ENCODE data around the gene ADH6. TPM values are rescaled to one million over a fixed set of nuclear protein-coding genes. Genes with fewer than 3 reads are reported as not detected.

ADH6 gene
- total and polyA plus RNA-seq, 2 of the 13 experiments (the other 11 are each of a cell fraction or from before 2014, with no cell fraction given) = 39.8 to 73.9 TPM

DNA sequence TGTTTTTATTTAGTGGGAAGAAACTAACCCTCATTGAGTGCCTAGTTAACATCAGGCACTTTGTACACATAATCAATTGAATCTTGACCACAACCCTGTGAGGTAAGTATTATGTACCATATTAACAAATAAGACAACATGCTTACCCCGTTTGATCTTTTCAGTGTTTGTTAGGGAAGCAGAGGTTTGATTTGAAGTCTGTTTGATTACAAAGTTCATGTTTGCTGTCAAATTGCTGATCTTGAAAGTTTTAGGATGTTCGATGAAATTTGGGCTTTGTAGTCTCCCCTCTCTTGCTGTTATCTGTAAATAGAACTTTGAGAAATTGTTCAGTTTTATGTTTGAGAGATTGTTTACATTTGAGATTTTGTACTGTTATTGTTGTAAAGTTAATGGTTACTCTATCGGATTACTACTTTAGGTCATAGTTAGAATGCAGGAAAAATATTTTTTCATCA, 61.5 kb downstream of the ADH6 start (continued):
- TF ChIP-seq, protein P1, sequence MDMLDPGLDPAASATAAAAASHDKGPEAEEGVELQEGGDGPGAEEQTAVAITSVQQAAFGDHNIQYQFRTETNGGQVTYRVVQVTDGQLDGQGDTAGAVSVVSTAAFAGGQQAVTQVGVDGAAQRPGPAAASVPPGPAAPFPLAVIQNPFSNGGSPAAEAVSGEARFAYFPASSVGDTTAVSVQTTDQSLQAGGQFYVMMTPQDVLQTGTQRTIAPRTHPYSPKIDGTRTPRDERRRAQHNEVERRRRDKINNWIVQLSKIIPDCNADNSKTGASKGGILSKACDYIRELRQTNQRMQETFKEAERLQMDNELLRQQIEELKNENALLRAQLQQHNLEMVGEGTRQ (IDR thresholded peaks at IDR 0.05; ENCODE audit: low read depth, low read length) = no peak
- TF ChIP-seq, protein P1 (CRISPR knock-in tag; IDR thresholded peaks at IDR 0.05; ENCODE audit: borderline replicate concordance) = no peak
- TF ChIP-seq ZNF549 (CRISPR knock-in tag; IDR thresholded peaks at IDR 0.05) = no peak
- TF ChIP-seq, protein P2, sequence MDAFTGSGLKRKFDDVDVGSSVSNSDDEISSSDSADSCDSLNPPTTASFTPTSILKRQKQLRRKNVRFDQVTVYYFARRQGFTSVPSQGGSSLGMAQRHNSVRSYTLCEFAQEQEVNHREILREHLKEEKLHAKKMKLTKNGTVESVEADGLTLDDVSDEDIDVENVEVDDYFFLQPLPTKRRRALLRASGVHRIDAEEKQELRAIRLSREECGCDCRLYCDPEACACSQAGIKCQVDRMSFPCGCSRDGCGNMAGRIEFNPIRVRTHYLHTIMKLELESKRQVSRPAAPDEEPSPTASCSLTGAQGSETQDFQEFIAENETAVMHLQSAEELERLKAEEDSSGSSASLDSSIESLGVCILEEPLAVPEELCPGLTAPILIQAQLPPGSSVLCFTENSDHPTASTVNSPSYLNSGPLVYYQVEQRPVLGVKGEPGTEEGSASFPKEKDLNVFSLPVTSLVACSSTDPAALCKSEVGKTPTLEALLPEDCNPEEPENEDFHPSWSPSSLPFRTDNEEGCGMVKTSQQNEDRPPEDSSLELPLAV (CRISPR knock-in tag; conservative IDR thresholded peaks at IDR 0.05; ENCODE audit: low read depth) = no peak
- TF ChIP-seq ZFP36 (IDR thresholded peaks at IDR 0.05; ENCODE audit: borderline replicate concordance, low read depth, low read length, partially characterized antibody) = peak; percentile 88
- TF ChIP-seq ZNF468 (CRISPR knock-in tag; IDR thresholded peaks at IDR 0.05) = no peak
- no peak for TF ChIP-seq ZBTB42 (CRISPR knock-in tag; IDR thresholded peaks at IDR 0.05)
- no peak for TF ChIP-seq SP4 (CRISPR knock-in tag; IDR thresholded peaks at IDR 0.05)
- TF ChIP-seq PHF21A (CRISPR knock-in tag; IDR thresholded peaks at IDR 0.05) = peak; percentile 90
- peak; percentile 98 for TF ChIP-seq BCL6 (CRISPR knock-in tag; IDR thresholded peaks at IDR 0.05)
- TF ChIP-seq ZKSCAN8 (CRISPR knock-in tag; IDR thresholded peaks at IDR 0.05; ENCODE audit: borderline replicate concordance) = peak; percentile 85
- no peak; the same call in 1 of the 2 replicates for TF ChIP-seq KDM5A (IDR thresholded peaks at IDR 0.05; ENCODE audit: borderline replicate concordance, low read length)
- TF ChIP-seq, protein P3, sequence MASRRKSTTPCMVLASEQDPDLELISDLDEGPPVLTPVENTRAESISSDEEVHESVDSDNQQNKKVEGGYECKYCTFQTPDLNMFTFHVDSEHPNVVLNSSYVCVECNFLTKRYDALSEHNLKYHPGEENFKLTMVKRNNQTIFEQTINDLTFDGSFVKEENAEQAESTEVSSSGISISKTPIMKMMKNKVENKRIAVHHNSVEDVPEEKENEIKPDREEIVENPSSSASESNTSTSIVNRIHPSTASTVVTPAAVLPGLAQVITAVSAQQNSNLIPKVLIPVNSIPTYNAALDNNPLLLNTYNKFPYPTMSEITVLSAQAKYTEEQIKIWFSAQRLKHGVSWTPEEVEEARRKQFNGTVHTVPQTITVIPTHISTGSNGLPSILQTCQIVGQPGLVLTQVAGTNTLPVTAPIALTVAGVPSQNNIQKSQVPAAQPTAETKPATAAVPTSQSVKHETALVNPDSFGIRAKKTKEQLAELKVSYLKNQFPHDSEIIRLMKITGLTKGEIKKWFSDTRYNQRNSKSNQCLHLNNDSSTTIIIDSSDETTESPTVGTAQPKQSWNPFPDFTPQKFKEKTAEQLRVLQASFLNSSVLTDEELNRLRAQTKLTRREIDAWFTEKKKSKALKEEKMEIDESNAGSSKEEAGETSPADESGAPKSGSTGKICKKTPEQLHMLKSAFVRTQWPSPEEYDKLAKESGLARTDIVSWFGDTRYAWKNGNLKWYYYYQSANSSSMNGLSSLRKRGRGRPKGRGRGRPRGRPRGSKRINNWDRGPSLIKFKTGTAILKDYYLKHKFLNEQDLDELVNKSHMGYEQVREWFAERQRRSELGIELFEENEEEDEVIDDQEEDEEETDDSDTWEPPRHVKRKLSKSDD (CRISPR knock-in tag; IDR thresholded peaks at IDR 0.05; ENCODE audit: low read depth) = no peak
- no peak for TF ChIP-seq PHF20 (CRISPR knock-in tag; IDR thresholded peaks at IDR 0.05)
- TF ChIP-seq SALL1 (CRISPR knock-in tag; IDR thresholded peaks at IDR 0.05) = peak; percentile 74; the same call in 1 of the 2 replicates
- TF ChIP-seq, protein P4, sequence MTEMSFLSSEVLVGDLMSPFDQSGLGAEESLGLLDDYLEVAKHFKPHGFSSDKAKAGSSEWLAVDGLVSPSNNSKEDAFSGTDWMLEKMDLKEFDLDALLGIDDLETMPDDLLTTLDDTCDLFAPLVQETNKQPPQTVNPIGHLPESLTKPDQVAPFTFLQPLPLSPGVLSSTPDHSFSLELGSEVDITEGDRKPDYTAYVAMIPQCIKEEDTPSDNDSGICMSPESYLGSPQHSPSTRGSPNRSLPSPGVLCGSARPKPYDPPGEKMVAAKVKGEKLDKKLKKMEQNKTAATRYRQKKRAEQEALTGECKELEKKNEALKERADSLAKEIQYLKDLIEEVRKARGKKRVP (CRISPR knock-in tag; IDR thresholded peaks at IDR 0.05) = peak in 1 of 2 experiments; percentile 89; a peak in 2 of 4 replicates
- TF ChIP-seq HMGA1 (CRISPR knock-in tag; conservative IDR thresholded peaks at IDR 0.05) = no peak
- no peak for TF ChIP-seq ZNF34 (CRISPR knock-in tag; IDR thresholded peaks at IDR 0.05; ENCODE audit: borderline replicate concordance)
- TF ChIP-seq NFKB2 (CRISPR knock-in tag; IDR thresholded peaks at IDR 0.05; ENCODE audit: borderline replicate concordance) = no peak
- TF ChIP-seq HNF4A (CRISPR knock-in tag; IDR thresholded peaks at IDR 0.05) = peak; percentile 100

All from HepG2 (cell line).